Measurements from ENCODE around the gene VAT1L. TPM values are rescaled to one million over a fixed set of nuclear protein-coding genes. Genes with fewer than 3 reads are reported as not detected.

Gene VAT1L
- total RNA-seq, 2 experiments from 2014 or later = not detected

DNA sequence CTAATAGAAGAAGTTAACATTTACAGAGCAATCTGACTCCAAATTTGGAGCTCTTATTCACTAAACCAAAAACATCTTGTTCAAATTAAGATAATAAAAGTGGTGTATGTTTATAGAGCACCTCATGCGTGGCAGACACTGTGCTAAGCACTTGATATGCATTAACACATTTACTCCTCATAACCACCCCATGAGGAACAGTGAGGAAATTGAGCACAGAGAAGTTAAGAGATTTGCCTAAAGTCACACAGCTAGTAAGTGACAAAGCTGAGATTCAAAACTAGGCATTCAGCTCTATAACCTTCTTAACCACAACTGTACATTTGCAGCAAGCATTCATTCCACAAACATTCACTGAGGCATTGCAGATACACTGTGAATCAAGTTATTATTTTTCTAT lies 94.0 kb downstream of the VAT1L start:
- no peak for DNase-seq
- H3K36me3 Mint-ChIP-seq (ENCODE audit: low read depth) = no peaks in the 10 kb centered on the region
- TF ChIP-seq, protein P1, sequence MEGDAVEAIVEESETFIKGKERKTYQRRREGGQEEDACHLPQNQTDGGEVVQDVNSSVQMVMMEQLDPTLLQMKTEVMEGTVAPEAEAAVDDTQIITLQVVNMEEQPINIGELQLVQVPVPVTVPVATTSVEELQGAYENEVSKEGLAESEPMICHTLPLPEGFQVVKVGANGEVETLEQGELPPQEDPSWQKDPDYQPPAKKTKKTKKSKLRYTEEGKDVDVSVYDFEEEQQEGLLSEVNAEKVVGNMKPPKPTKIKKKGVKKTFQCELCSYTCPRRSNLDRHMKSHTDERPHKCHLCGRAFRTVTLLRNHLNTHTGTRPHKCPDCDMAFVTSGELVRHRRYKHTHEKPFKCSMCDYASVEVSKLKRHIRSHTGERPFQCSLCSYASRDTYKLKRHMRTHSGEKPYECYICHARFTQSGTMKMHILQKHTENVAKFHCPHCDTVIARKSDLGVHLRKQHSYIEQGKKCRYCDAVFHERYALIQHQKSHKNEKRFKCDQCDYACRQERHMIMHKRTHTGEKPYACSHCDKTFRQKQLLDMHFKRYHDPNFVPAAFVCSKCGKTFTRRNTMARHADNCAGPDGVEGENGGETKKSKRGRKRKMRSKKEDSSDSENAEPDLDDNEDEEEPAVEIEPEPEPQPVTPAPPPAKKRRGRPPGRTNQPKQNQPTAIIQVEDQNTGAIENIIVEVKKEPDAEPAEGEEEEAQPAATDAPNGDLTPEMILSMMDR (IDR thresholded peaks at IDR 0.05) = no peak
- ChIA-PET POLR2A (no interaction called here), CTCF (no interaction called here)
- no peaks in the 10 kb centered on the region for H3K4me1 Mint-ChIP-seq (ENCODE audit: low read depth)
- no peak overlapping the region for H3K4me3 Mint-ChIP-seq
- intact Hi-C loops (cut with micrococcal nuclease) = no loop called here
- no peaks in the 10 kb centered on the region for H3K9me3 Mint-ChIP-seq
- no peak overlapping the region for H3K27ac Mint-ChIP-seq
- H3K27me3 Mint-ChIP-seq = peaks cover 4% of the 10 kb centered on the region
- ATAC-seq = no peak

DNA sequence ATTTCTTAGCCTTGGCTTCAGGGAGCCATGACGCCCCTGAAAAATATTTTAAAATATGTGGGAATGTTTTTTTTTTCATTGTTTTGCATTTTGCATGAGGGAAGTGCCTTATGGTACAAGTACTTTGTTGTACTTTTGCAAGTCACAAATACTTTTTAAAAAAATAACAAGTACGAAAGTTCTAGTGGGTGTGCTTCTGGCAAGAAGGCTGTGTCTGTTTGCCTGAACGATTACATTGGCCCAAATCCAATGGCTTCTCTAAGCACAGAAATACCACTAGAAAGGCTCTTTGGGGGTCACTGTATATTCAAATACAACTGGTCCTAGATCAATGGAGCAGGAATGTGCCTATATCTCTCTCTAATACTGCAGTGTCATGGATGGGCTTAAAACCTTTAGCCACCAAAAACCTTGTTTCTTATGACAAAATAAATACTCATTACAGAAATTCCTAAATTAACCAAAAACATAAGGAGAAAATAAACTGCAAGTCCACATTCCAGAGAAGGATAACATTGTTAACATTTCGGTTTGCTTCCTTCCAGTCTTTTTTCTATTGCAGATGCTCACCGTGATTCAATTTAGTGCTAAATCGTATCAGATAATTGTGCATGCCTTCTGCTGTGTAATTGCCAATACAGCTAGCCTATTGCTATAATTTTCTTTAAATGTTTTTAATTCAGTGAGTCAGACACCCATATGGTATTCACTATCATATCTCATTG lies 97.4 kb downstream of the VAT1L start:
- Mint-ChIP-seq H3K4me1 (ENCODE audit: low read depth) (no peaks in the 10 kb centered on the region), H3K27me3 (peaks cover 4% of the 10 kb centered on the region), H3K27ac (no peak overlapping the region), H3K36me3 (ENCODE audit: low read depth) (no peaks in the 10 kb centered on the region), H3K9me3 (no peaks in the 10 kb centered on the region), H3K4me3 (no peak overlapping the region)
- no peak for ATAC-seq
- ChIA-PET POLR2A (no interaction called here), CTCF (no interaction called here)
- TF ChIP-seq, protein P1 (IDR thresholded peaks at IDR 0.05) = no peak
- intact Hi-C loops (cut with micrococcal nuclease) = no loop called here
- DNase-seq = no peak

DNA sequence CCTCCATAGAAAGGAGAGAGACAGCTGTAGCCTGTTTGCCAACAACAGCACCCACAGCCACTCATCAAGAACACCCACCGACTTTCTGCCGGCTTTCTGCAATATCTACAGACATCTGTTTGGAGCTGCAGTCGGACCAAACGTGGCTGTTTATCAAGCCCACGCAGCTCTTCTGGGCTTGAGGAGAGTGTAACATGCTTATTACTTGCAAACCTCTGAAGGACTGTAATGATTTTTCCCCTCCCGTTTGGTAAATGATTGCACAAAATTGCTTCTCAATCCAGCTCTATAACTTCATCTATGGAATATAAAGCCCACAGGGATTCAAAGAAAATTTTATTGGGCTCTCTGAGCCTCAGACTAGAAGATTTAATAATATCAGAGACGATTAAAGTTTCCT lies 100.5 kb downstream of the VAT1L start:
- Mint-ChIP-seq H3K27me3 (peaks cover under 1% of the 10 kb centered on the region), H3K36me3 (ENCODE audit: low read depth) (no peaks in the 10 kb centered on the region), H3K9me3 (no peaks in the 10 kb centered on the region), H3K4me3 (no peak overlapping the region), H3K27ac (no peak overlapping the region), H3K4me1 (ENCODE audit: low read depth) (no peaks in the 10 kb centered on the region)
- intact Hi-C loops (cut with micrococcal nuclease) = no loop called here
- ChIA-PET CTCF (no interaction called here), POLR2A (no interaction called here)
- TF ChIP-seq, protein P1 (IDR thresholded peaks at IDR 0.05) = no peak
- no peak for DNase-seq
- no peak for ATAC-seq

DNA sequence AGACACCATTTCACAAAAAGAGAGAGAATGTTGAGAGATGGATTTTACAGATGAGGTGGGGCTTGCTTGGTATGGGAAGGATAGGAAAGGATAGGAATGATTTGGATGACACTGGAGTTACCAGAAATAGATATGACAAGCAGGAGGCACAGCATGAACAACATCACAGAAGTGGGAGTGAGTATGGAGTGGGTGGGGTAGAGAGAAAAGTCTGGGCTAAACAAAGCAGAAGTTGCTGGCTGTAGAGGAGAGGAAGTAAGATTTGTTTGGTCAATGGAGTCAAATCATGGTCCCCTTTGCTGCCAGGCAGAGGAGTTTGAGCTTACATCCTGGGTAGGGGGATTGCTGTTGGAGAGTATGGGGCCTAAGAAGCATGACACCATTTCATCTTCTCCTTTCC lies 101.7 kb downstream of the VAT1L start:
- ATAC-seq = no peak
- TF ChIP-seq, protein P1 (IDR thresholded peaks at IDR 0.05) = no peak
- Mint-ChIP-seq H3K9me3 (no peaks in the 10 kb centered on the region), H3K36me3 (ENCODE audit: low read depth) (no peaks in the 10 kb centered on the region), H3K4me1 (ENCODE audit: low read depth) (no peaks in the 10 kb centered on the region), H3K27me3 (peaks cover 1% of the 10 kb centered on the region), H3K4me3 (no peak overlapping the region), H3K27ac (no peak overlapping the region)
- no peak for DNase-seq
- CTCF ChIA-PET = no interaction called here
- intact Hi-C loops (cut with micrococcal nuclease) = no loop called here
- POLR2A ChIA-PET = no interaction called here

DNA sequence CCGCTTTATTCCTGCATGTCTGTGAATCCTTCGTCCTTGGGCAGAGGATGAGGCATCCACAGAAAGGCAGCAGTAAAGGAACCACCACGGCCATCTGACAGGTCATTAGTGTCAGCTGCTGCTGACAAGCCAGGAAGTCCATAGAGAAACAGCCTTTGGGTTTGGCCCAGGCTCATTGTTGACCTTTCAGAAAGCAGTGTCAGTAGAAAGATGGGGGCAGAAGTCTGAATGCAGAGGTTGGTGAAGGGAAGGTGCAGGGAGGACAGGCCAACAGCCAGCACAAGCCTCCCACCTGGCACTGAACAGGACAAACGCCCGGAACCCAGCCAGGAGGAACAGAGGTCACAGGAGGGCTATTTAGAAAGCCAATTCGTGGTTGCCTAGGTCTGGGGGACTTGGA lies 105.8 kb downstream of the VAT1L start:
- ChIA-PET POLR2A (no interaction called here), CTCF (no interaction called here)
- no peaks in the 10 kb centered on the region for H3K36me3 Mint-ChIP-seq (ENCODE audit: low read depth)
- H3K4me3 Mint-ChIP-seq = no peak overlapping the region
- no peak overlapping the region for H3K27ac Mint-ChIP-seq
- H3K9me3 Mint-ChIP-seq = no peaks in the 10 kb centered on the region
- TF ChIP-seq, protein P1 (IDR thresholded peaks at IDR 0.05) = no peak
- intact Hi-C loops (cut with micrococcal nuclease) = no loop called here
- H3K27me3 Mint-ChIP-seq = peaks cover 2% of the 10 kb centered on the region
- ATAC-seq (no peak), DNase-seq (no peak)
- H3K4me1 Mint-ChIP-seq (ENCODE audit: low read depth) = no peaks in the 10 kb centered on the region

All from activated CD8-positive, alpha-beta T cell treated with anti-CD3 and anti-CD28 coated beads for 36 hours (primary cell).